H1 (cell line): ENCODE results near the gene CKS1B.

Experiments used
- BACH1 ChIP-seq: IDR thresholded peaks from 2 replicates; pipeline ENCODE4 v1.6.1; 2012; ENCODE audit warnings: low read length, improper control_type of control experiment
- BRCA1 ChIP-seq: IDR thresholded peaks from 2 replicates; pipeline ENCODE4 v1.6.1; 2012; ENCODE audit warnings: low read depth, low read length, improper control_type of control experiment
- CHD2 ChIP-seq: IDR thresholded peaks from 2 replicates; pipeline ENCODE4 v1.6.1; 2012; ENCODE audit warnings: low read length, improper control_type of control experiment
- EP300 ChIP-seq, 2 experiments: IDR thresholded peaks; 1 replicate in 1 of 2; 2 replicates in 1 of 2; pipeline ENCODE4 v1.6.1; 2011 to 2012; ENCODE audit warnings: low read depth in 2 of 2, low read length in 2 of 2, mild to moderate bottlenecking in 2 of 2, borderline replicate concordance in 1 of 2, inconsistent platforms in 1 of 2, moderate library complexity in 1 of 2
- HDAC2 ChIP-seq, 2 experiments: fragments of 300-600 bp in 1 of 2; sonication (generic) in 1 of 2; IDR thresholded peaks; 2 replicates each; pipeline ENCODE4 v1.6.1; 2011 to 2012; ENCODE audit warnings: low read depth in 2 of 2, low read length in 2 of 2, mild to moderate bottlenecking in 2 of 2, moderate library complexity in 2 of 2, borderline replicate concordance in 1 of 2, inconsistent platforms in 1 of 2
- HDAC6 ChIP-seq: IDR thresholded peaks from one replicate; pipeline ENCODE4 v1.7.1; 2012; ENCODE audit warnings: low read depth, mild to moderate bottlenecking, inconsistent platforms, low read length, moderate library complexity
- JUND ChIP-seq: IDR thresholded peaks from 2 replicates; pipeline ENCODE4 v1.6.1; 2011; ENCODE audit warnings: mild to moderate bottlenecking, improper control_type of control experiment, low read length
- NRF1 ChIP-seq: IDR thresholded peaks from 2 replicates; pipeline ENCODE4 v1.6.1; 2011; ENCODE audit warnings: mild to moderate bottlenecking, low read depth, low read length, improper control_type of control experiment
- POLR2A ChIP-seq, 2 experiments: IDR thresholded peaks; 1 replicate in 1 of 2; 2 replicates in 1 of 2; pipeline ENCODE4 v1.6.1; 2011; ENCODE audit warnings: low read depth in 2 of 2, low read length in 2 of 2, mild to moderate bottlenecking in 2 of 2; ENCODE audit errors: control extremely low read depth in 1 of 2
- POLR2AphosphoS5 ChIP-seq: IDR thresholded peaks from 2 replicates; pipeline ENCODE4 v1.6.1; 2011; ENCODE audit warnings: low read depth, low read length
- RAD21 ChIP-seq, 2 experiments: IDR thresholded peaks in 1 of 2; conservative IDR thresholded peaks in 1 of 2; 2 replicates each; pipeline ENCODE4 v1.6.1; 2011; ENCODE audit warnings: low read depth in 2 of 2, low read length in 2 of 2, improper control_type of control experiment in 1 of 2, inconsistent platforms in 1 of 2, mild to moderate bottlenecking in 1 of 2, moderate library complexity in 1 of 2
- RBBP5 ChIP-seq: IDR thresholded peaks from 2 replicates; pipeline ENCODE4 v1.7.1; 2012; ENCODE audit warnings: low read depth, mild to moderate bottlenecking, inconsistent platforms, low read length, moderate library complexity, borderline replicate concordance
- YY1 ChIP-seq: IDR thresholded peaks from 2 replicates; pipeline ENCODE4 v1.6.1; 2011; ENCODE audit warnings: low read depth, mild to moderate bottlenecking, low read length
- TF ChIP-seq, protein P1 (sequence below), 3 experiments: IDR thresholded peaks; 1 replicate in 2 of 3; 2 replicates in 1 of 3; pipeline versions ENCODE4 v1.5.1 to v1.6.1; 2011; ENCODE audit warnings: low read length in 3 of 3, mild to moderate bottlenecking in 3 of 3, inconsistent platforms in 2 of 3, low read depth in 1 of 3, moderate library complexity in 1 of 3; ENCODE audit not compliant: insufficient read depth in 1 of 3; ENCODE audit errors: control extremely low read depth in 1 of 3

DNA sequence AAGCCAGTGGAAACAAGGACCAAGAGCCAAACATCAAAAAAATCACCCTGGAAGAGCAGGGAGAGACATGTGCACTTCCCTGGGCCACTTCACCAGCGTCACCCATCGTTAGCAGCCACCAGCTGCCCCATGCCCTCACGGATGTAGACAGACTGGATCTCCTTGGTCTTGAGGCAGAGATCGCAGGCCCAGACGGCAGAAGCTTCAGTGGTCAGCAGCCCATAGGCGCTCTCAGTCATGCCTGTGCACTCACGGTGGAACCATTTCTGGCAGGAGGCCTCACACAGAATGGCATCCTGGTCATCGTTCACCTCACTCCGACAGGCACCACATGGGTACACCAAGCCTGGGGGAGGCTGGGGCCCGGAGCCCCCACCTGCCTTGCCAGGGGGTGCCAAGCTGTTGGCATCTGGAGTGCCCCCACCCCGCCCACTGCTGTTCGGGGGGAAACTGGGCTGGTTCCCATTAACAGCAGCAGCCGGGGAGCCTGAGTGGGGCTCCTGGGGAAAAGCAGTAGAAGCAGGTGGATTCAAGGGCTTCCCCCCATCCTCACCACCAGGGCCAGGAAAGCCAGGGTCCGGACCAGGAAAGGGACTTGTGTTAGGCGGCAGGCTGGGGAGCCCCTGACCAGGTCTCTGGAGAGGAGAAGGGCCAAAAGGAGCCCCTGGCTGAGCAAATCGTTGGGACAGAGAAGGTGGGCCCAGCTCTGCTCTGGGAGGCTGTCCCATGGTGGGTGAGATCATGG is 15.6 kb upstream of the CKS1B start:
- TF ChIP-seq, protein P1, sequence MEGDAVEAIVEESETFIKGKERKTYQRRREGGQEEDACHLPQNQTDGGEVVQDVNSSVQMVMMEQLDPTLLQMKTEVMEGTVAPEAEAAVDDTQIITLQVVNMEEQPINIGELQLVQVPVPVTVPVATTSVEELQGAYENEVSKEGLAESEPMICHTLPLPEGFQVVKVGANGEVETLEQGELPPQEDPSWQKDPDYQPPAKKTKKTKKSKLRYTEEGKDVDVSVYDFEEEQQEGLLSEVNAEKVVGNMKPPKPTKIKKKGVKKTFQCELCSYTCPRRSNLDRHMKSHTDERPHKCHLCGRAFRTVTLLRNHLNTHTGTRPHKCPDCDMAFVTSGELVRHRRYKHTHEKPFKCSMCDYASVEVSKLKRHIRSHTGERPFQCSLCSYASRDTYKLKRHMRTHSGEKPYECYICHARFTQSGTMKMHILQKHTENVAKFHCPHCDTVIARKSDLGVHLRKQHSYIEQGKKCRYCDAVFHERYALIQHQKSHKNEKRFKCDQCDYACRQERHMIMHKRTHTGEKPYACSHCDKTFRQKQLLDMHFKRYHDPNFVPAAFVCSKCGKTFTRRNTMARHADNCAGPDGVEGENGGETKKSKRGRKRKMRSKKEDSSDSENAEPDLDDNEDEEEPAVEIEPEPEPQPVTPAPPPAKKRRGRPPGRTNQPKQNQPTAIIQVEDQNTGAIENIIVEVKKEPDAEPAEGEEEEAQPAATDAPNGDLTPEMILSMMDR (IDR thresholded peaks at IDR 0.05; ENCODE audit: control extremely low read depth in 1 of 3, insufficient read depth in 1 of 3, low read depth in 1 of 3, low read length in 3 of 3), result no peak
- no peak for TF ChIP-seq HDAC6
- TF ChIP-seq EP300 (IDR thresholded peaks at IDR 0.05; ENCODE audit: borderline replicate concordance in 1 of 2, low read depth in 2 of 2, low read length in 2 of 2), result no peak
- no peak for TF ChIP-seq POLR2A (IDR thresholded peaks at IDR 0.05; ENCODE audit: control extremely low read depth in 1 of 2, low read depth in 2 of 2, low read length in 2 of 2)
- TF ChIP-seq RBBP5, result no peak
- TF ChIP-seq POLR2AphosphoS5, result no peak
- no peak for TF ChIP-seq BRCA1
- no peak for TF ChIP-seq BACH1
- TF ChIP-seq JUND, result no peak
- TF ChIP-seq RAD21 (IDR thresholded peaks at IDR 0.05 in 1 of 2, conservative IDR thresholded peaks at IDR 0.05 in 1 of 2; ENCODE audit: low read depth in 2 of 2, low read length in 2 of 2), result no peak
- no peak for TF ChIP-seq NRF1
- TF ChIP-seq YY1, result no peak
- no peak for TF ChIP-seq HDAC2 (IDR thresholded peaks at IDR 0.05; ENCODE audit: borderline replicate concordance in 1 of 2, low read depth in 2 of 2, low read length in 2 of 2)
- no peak for TF ChIP-seq CHD2
